ENCODE data around the gene NSUN7.
A peak's percentile ranks its signal among the peaks of the same experiment; 100 is the strongest.

NSUN7 gene

GRCh38 chr4:40848940-40849339, 99.2 kb downstream of the NSUN7 start:
- DNase-seq = no peak

GRCh38 chr4:40850496-40850895, 100.7 kb downstream of the NSUN7 start:
- DNase-seq = no peak

GRCh38 chr4:40856277-40856839, 106.6 kb downstream of the NSUN7 start:
- DNase-seq = no peak

GRCh38 chr4:40856840-40857362, 107.1 kb downstream of the NSUN7 start:
- DNase-seq = peak; percentile 26

GRCh38 chr4:40857956-40858355, 108.2 kb downstream of the NSUN7 start:
- no peak for DNase-seq

GRCh38 chr4:40858962-40859361, 109.2 kb downstream of the NSUN7 start:
- no peak for DNase-seq
